Lung (tissue), 12 donors: Measurements from ENCODE around the gene ANXA11. TPM values are rescaled to one million over a fixed set of nuclear protein-coding genes. Genes with fewer than 3 reads are reported as not detected.

Experiments used
- ATAC-seq: fragments of 200-7000 bp; cut with Tn5 transposase; one replicate; pipeline ENCODE4 v1.9.1; 2020; ENCODE audit warnings: moderate number of reproducible peaks; ENCODE audit not compliant: insufficient read depth, low FRiP score
- DNase-seq, 3 donors: peaks; one replicate each; pipeline ENCODE4 v3.0.0-alpha.2; 2013 to 2017
- H3K27ac ChIP-seq, 2 donors: one replicate each; pipeline ENCODE4 v1.5.1; 2013; ENCODE audit warnings: mild to moderate bottlenecking in 2 of 2, moderate library complexity in 2 of 2, control low read depth in 1 of 2, inconsistent platforms in 1 of 2, low read depth in 1 of 2, low read length in 1 of 2
- H3K27me3 ChIP-seq, 3 donors: one replicate each; pipeline ENCODE4 v1.5.1; 2013; ENCODE audit warnings: low read length in 2 of 3; ENCODE audit not compliant: control insufficient read depth in 3 of 3, insufficient read depth in 3 of 3
- H3K36me3 ChIP-seq, 4 donors: one replicate each; pipeline ENCODE4 v1.5.1; 2013; ENCODE audit warnings: low read length in 4 of 4, mild to moderate bottlenecking in 1 of 4, moderate library complexity in 1 of 4; ENCODE audit not compliant: control insufficient read depth in 4 of 4, insufficient read depth in 4 of 4
- H3K4me1 ChIP-seq, 5 donors: one replicate each; pipeline ENCODE4 v1.5.1; 2013; ENCODE audit warnings: low read length in 5 of 5, mild to moderate bottlenecking in 2 of 5, moderate library complexity in 1 of 5; ENCODE audit not compliant: control insufficient read depth in 5 of 5, insufficient read depth in 5 of 5
- H3K4me3 ChIP-seq: one replicate; pipeline ENCODE4 v1.5.1; 2013; ENCODE audit warnings: mild to moderate bottlenecking, control low read depth, moderate library complexity
- H3K9ac ChIP-seq, 2 donors: one replicate each; pipeline ENCODE4 v1.5.1; 2013; ENCODE audit warnings: low read length in 2 of 2, control low read depth in 1 of 2; ENCODE audit not compliant: insufficient read depth in 1 of 2
- H3K9me3 ChIP-seq, 4 donors: one replicate each; pipeline ENCODE4 v1.5.1; 2013; ENCODE audit warnings: low read length in 3 of 4, mild to moderate bottlenecking in 1 of 4, moderate library complexity in 1 of 4; ENCODE audit not compliant: control insufficient read depth in 4 of 4, insufficient read depth in 3 of 4
- WGBS, 2 donors: extraction: QIAGEN DNeasy Blood & Tissue Kit; methylation state at CpG; one replicate each; pipeline ENCODE4 v1.1.7; 2013; 5-methylcytosine and 5-hydroxymethylcytosine counted together
- polyA plus RNA-seq, 2 donors: library from polyadenylated mRNA; stranded (reverse); fragments of 200-250 nt; gene quantifications; one replicate each; pipeline ENCODE4 v1.2.1, GENCODE V29; 2013
- total RNA-seq, 2 donors: library from RNA; depleted of rRNA in 1 of 2; stranded (reverse); fragments of >200 nt in 1 of 2; gene quantifications; one replicate each; pipeline ENCODE4 v1.2.1, GENCODE V29; 2014 to 2021
- TF ChIP-seq, protein P1 (sequence below): IDR thresholded peaks from 2 replicates; pipeline ENCODE4 v1.5.1; 2012; ENCODE audit warnings: mild to moderate bottlenecking; ENCODE audit errors: control extremely low read depth, extremely low read depth
- donor health status: control.
- donor health status: control.
- donor health status: Bipolar disorder and iron deficiency.
- donor health status: healthy.
- donor health status: DM: yes; HTN: yes; CAD: no.

ANXA11 gene
- total and polyA plus RNA-seq, 4 donors: 97.7 to 404 (median 209) TPM

DNA sequence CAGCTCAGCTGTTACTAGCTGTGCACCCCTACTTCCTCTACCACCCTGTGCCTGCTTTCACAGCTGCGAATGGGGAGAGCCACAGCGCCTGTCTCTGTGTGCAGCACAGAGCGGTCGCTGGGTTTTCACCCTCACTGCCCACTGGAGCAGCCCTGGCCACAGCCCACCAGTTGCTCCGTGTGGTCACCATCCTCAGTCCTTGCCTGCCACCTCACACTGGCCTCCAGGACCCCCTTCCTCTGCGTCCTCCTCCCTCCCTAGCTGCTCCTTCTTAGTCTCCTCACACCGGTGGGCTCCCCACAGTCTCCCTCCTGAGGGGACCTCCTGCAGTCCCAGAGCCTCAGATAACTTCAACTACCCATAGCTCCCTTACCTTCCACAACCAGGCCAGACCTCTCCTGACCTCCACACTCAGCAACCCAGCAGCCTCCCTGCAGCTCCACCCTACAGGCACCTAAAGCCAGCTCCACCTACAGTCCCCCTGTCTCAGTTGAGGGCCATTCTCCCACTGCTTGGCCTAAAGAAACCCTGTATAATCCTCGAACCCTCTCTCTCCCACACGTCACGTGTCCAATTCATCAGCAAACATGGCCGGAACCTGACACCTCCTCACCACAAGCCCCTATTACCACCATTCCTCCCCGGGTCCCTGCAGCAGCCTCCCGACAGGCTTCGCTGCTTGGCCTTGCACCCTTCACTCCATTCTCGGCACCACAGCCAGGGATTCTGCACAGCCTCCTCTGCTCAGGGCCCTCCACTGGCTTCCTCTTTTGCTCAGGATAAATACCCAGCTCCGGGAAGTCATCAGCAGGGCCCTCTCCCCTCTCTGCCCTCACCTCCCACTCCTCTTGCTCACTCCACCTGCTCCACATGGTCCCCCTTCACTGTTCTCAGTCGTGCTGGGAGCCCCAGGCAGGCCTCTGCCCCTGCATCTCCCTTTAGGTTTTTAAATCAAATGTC is 44.7 kb downstream of the ANXA11 start:
- Histone ChIP-seq H3K9ac (no peak overlapping the region), H3K4me3 (no peak overlapping the region), H3K27ac (peak overlapping the region in 1 of 2 donors; percentile 2), H3K27me3 (no peaks in the 10 kb centered on the region), H3K9me3 (no peaks in the 10 kb centered on the region), H3K36me3 (peaks cover 11 to 79% (median 23%) of the 10 kb centered on the region in 4 donors), H3K4me1 (peaks cover 0 to 33% (median 13%) of the 10 kb centered on the region in 5 donors)
- 90 to 92% methylated on average over 17 of the region's 17 CpGs for WGBS, 2 donors
- TF ChIP-seq, protein P1, sequence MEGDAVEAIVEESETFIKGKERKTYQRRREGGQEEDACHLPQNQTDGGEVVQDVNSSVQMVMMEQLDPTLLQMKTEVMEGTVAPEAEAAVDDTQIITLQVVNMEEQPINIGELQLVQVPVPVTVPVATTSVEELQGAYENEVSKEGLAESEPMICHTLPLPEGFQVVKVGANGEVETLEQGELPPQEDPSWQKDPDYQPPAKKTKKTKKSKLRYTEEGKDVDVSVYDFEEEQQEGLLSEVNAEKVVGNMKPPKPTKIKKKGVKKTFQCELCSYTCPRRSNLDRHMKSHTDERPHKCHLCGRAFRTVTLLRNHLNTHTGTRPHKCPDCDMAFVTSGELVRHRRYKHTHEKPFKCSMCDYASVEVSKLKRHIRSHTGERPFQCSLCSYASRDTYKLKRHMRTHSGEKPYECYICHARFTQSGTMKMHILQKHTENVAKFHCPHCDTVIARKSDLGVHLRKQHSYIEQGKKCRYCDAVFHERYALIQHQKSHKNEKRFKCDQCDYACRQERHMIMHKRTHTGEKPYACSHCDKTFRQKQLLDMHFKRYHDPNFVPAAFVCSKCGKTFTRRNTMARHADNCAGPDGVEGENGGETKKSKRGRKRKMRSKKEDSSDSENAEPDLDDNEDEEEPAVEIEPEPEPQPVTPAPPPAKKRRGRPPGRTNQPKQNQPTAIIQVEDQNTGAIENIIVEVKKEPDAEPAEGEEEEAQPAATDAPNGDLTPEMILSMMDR: no peak
- DNase-seq: no peak
- ATAC-seq: no peak

DNA sequence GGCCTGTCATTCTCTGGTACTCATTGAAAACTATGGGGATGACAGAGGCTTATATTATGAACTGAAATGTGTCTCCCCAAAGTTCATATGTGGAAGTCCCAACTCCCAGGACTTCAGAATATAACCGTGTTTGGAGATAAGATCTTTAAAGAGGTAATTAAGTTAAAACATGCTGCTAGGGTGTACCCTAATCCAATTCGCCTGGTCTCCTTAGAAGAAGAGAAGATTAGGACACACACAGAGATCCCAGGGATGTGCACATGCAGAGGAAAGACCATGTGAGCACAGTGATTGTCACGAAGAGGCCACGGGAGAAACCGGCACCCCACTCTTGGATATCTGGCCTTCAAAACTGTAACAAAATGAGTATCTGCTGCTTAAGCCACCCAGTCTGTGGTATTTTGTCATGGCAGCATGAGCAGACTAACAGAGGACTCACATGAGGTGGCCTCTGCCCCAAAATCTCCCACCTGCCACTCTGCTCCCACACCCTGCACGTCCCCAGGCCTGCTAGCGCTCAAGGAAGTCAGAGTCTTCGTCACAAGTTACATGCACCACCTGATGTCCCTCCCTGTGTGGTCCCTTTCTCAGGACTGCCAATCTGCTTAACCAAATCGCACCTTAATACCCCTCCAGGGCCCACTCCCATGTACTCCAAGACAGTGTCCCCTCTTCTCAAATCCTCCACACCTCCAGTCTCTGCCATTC is 46.0 kb downstream of the ANXA11 start:
- DNase-seq (no peak), ATAC-seq (no peak)
- no peak overlapping the region for H3K9ac ChIP-seq
- WGBS, 2 donors: 78 to 81% methylated on average over 9 of the region's 9 CpGs
- H3K9me3 ChIP-seq: no peaks in the 10 kb centered on the region
- TF ChIP-seq, protein P1: no peak
- H3K4me1 ChIP-seq: peaks cover 0 to 26% (median 13%) of the 10 kb centered on the region in 5 donors
- peaks cover 12 to 77% (median 25%) of the 10 kb centered on the region in 4 donors for H3K36me3 ChIP-seq
- H3K27me3 ChIP-seq: no peaks in the 10 kb centered on the region
- H3K4me3 ChIP-seq: no peak overlapping the region
- peak overlapping the region; percentile 61 to 89 for H3K27ac ChIP-seq

DNA sequence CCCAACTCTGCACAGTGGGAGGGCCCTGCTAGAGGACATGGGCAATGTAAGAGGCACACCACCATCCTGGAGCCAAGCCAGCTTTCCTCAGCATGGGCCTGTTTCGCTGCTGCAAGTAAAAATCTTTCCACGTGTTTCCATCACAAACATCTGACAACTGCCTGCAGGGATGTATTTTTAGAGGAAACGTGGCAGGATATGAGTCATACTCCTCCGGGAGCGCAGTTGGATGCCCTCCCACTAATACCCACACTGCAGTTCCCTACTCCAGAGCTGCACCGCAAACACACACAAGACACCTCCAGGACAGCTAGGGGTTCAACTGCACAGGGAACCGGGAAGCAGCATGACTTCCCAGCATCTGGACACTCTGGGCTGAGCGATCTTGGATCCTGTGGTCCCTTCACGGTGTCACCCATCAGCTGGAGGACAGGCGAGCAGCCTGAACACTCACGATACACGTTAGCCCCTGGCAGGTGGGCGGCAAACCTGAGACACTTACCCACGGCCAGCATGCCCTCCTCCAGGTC is 46.7 kb downstream of the ANXA11 start:
- no peak overlapping the region for H3K9ac ChIP-seq
- TF ChIP-seq, protein P1: no peak

More for the DNA sequence above, 46.7 kb downstream of the ANXA11 start:
- Histone ChIP-seq H3K27ac (peak overlapping the region; percentile 39 to 89), H3K36me3 (peaks cover 12 to 73% (median 22%) of the 10 kb centered on the region in 4 donors), H3K9me3 (no peaks in the 10 kb centered on the region), H3K4me3 (no peak overlapping the region), H3K4me1 (peaks cover 0 to 20% (median 13%) of the 10 kb centered on the region in 5 donors), H3K27me3 (no peaks in the 10 kb centered on the region)
- peak; percentile 89 for ATAC-seq
- WGBS, 2 donors: 43 to 45% methylated on average over 14 of the region's 14 CpGs
- peak; percentile 64 to 89 (median 81) for DNase-seq
